Left ventricle myocardium inferior (tissue), 1 donor: ENCODE measurements around the gene DLG2. TPM values are rescaled to one million over a fixed set of nuclear protein-coding genes. Genes with fewer than 3 reads are reported as not detected.

Experiments
- DNase-seq: peaks from one replicate; pipeline ENCODE4 v3.0.0-alpha.2; 2020
- H3K27ac ChIP-seq: fragments of 200-600 bp; replicated peaks from 2 replicates; pipeline ENCODE4 v1.8.0; 2021
- H3K27me3 ChIP-seq: fragments of 200-600 bp; 2 replicates; pipeline ENCODE4 v1.8.0; 2021; ENCODE audit warnings: low read depth
- H3K36me3 ChIP-seq: fragments of 200-600 bp; 2 replicates; pipeline ENCODE4 v1.8.0; 2021
- H3K4me1 ChIP-seq: fragments of 200-600 bp; 2 replicates; pipeline ENCODE4 v1.8.0; 2021
- H3K4me3 ChIP-seq: fragments of 200-600 bp; 2 replicates; pipeline ENCODE4 v1.8.0; 2021; ENCODE audit warnings: mild to moderate bottlenecking, moderate library complexity
- H3K9me3 ChIP-seq: fragments of 200-600 bp; replicated peaks from 2 replicates; pipeline ENCODE4 v1.8.0; 2021
- CTCF ChIP-seq: fragments of 200-600 bp; IDR thresholded peaks from 2 replicates; pipeline ENCODE4 v1.8.0; 2021; ENCODE audit warnings: antibody characterized with exemption, mild to moderate bottlenecking, borderline replicate concordance
- intact Hi-C: fragments of 100-400 bp; cut with micrococcal nuclease; formaldehyde crosslinking; loops from one replicate; pipeline ENCODE4 v1.11.0; 2022
- total RNA-seq: library from RNA; stranded (reverse); fragmentation: NEBNext Ultra II Directional; extraction: Animal tissue kit (Norgen Biotek cat#: 25700); gene quantifications from one replicate; pipeline ENCODE4 v1.2.1, GENCODE V29; 2021
- donor health status: DM: no; HTN: yes; CAD: no; lungs with severe emphysema.

Gene DLG2
- total RNA-seq, 1 donor from 2014 or later = 6.5 TPM

GRCh38 chr11:83778596-83778995 is 1848.5 kb downstream of the DLG2 start:
- no peaks in the 10 kb centered on the region for H3K36me3 ChIP-seq
- intact Hi-C loops = no loop called here
- no peaks in the 10 kb centered on the region for H3K27me3 ChIP-seq
- no peaks in the 10 kb centered on the region for H3K9me3 ChIP-seq
- H3K27ac ChIP-seq = no peak overlapping the region
- TF ChIP-seq CTCF = no peak
- no peaks in the 10 kb centered on the region for H3K4me1 ChIP-seq
- no peak overlapping the region for H3K4me3 ChIP-seq
- no peak for DNase-seq

GRCh38 chr11:83773950-83774880 is 1852.9 kb downstream of the DLG2 start:
- Histone ChIP-seq H3K4me3 (no peak overlapping the region), H3K27ac (no peak overlapping the region), H3K4me1 (no peaks in the 10 kb centered on the region), H3K36me3 (no peaks in the 10 kb centered on the region), H3K9me3 (no peaks in the 10 kb centered on the region), H3K27me3 (no peaks in the 10 kb centered on the region)
- DNase-seq = no peak
- no peak for TF ChIP-seq CTCF
- intact Hi-C loops = no loop called here

- no peak for TF ChIP-seq CTCF
- no peaks in the 10 kb centered on the region for H3K4me1 ChIP-seq
- H3K27me3 ChIP-seq = no peaks in the 10 kb centered on the region
- no peaks in the 10 kb centered on the region for H3K9me3 ChIP-seq
- intact Hi-C loops = no loop called here
- H3K4me3 ChIP-seq = no peak overlapping the region
- DNase-seq = no peak
- H3K36me3 ChIP-seq = no peaks in the 10 kb centered on the region
- no peak overlapping the region for H3K27ac ChIP-seq
Observed at GRCh38 chr11:83768489-83768888, 1858.7 kb downstream of the DLG2 start.

- Histone ChIP-seq H3K27me3 (no peaks in the 10 kb centered on the region), H3K27ac (no peak overlapping the region), H3K4me3 (no peak overlapping the region), H3K36me3 (no peaks in the 10 kb centered on the region), H3K4me1 (no peaks in the 10 kb centered on the region), H3K9me3 (no peaks in the 10 kb centered on the region)
- TF ChIP-seq CTCF = no peak
- intact Hi-C loops = no loop called here
- DNase-seq = no peak
Observed at GRCh38 chr11:83766932-83767331, 1860.2 kb downstream of the DLG2 start.

GRCh38 chr11:83764643-83765042 is 1862.5 kb downstream of the DLG2 start:
- no peak for DNase-seq
- no peaks in the 10 kb centered on the region for H3K27me3 ChIP-seq
- intact Hi-C loops = no loop called here
- no peaks in the 10 kb centered on the region for H3K9me3 ChIP-seq
- no peak overlapping the region for H3K27ac ChIP-seq
- H3K4me1 ChIP-seq = no peaks in the 10 kb centered on the region
- no peaks in the 10 kb centered on the region for H3K36me3 ChIP-seq
- no peak for TF ChIP-seq CTCF
- no peak overlapping the region for H3K4me3 ChIP-seq
